ENCODE results near the gene PLXNC1.
A peak's percentile ranks its signal among the peaks of the same experiment; 100 is the strongest.

The PLXNC1 gene

DNA sequence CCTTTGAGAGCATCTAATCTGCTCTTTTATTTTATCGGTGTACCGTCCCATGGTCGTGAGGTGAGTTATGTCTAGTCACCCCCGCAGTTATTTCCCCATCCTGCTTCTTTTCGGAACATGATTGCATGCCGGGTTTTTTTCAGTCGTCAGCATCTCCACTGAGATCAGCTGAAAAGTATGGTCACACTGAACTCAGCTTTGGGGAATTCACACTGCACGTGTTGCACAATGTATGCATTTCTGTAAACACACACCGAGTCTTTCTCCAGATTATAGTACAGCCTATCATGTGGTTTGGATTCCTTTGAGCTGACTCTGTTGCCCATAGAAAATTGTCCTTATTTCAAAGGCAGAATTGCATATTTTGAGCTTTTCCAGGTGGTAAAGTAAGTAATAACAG is 24.6 kb downstream of the PLXNC1 start:
- H3K4me3 Mint-ChIP-seq: peak overlapping the region; percentile 2
- peaks cover 65% of the 10 kb centered on the region for H3K4me1 Mint-ChIP-seq (ENCODE audit: low read depth)
- peaks cover 11% of the 10 kb centered on the region for H3K9me3 Mint-ChIP-seq
- intact Hi-C loops (cut with micrococcal nuclease): no loop called here
- peak overlapping the region; percentile 77 for H3K27ac Mint-ChIP-seq
- H3K36me3 Mint-ChIP-seq (ENCODE audit: low read depth): peaks cover 12% of the 10 kb centered on the region
- H3K27me3 Mint-ChIP-seq: no peaks in the 10 kb centered on the region

DNA sequence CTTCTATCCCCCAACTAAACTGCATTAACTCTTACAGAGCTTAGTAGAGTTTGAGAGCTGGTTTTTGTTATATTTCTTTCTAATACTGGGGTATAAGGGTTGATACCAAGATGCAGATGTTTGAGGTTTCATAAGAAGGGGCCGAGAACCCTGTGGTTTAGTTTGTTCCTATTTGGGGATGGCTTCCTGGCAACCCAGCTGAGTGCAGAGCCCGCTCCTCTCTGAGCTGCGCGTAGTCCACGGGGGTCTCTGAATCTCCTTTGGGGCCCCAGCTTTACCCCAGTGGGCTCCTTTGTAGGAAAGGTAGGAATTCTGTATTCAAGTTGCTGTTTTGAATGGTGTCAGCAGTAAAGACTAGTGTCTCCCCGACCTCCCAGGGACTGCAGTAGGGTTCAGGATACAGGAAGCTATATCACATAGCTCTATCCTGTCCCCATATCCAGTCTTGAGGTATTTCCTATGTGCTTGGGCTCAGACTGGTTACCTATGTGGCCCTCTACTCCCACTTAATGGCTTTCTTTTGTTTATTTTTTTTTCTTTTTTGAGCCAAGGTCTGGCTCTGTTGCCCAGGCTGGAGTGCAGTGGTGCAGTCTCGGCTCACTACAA is 25.4 kb downstream of the PLXNC1 start:
- Mint-ChIP-seq H3K36me3 (ENCODE audit: low read depth) (peaks cover 17% of the 10 kb centered on the region), H3K27ac (peak overlapping the region; percentile 77), H3K9me3 (peaks cover 19% of the 10 kb centered on the region), H3K4me3 (no peak overlapping the region), H3K27me3 (no peaks in the 10 kb centered on the region), H3K4me1 (ENCODE audit: low read depth) (peaks cover 57% of the 10 kb centered on the region)
- intact Hi-C loops (cut with micrococcal nuclease): no loop called here

- H3K4me3 Mint-ChIP-seq: no peak overlapping the region
- H3K27ac Mint-ChIP-seq: peak overlapping the region; percentile 77
- peaks cover 17% of the 10 kb centered on the region for H3K36me3 Mint-ChIP-seq (ENCODE audit: low read depth)
- H3K9me3 Mint-ChIP-seq: peaks cover 19% of the 10 kb centered on the region
- intact Hi-C loops (cut with micrococcal nuclease): no loop called here
- no peaks in the 10 kb centered on the region for H3K27me3 Mint-ChIP-seq
- peaks cover 57% of the 10 kb centered on the region for H3K4me1 Mint-ChIP-seq (ENCODE audit: low read depth)
These were observed 26.2 kb downstream of the PLXNC1 start for GRCh38 chr12:94174576-94174975.

DNA sequence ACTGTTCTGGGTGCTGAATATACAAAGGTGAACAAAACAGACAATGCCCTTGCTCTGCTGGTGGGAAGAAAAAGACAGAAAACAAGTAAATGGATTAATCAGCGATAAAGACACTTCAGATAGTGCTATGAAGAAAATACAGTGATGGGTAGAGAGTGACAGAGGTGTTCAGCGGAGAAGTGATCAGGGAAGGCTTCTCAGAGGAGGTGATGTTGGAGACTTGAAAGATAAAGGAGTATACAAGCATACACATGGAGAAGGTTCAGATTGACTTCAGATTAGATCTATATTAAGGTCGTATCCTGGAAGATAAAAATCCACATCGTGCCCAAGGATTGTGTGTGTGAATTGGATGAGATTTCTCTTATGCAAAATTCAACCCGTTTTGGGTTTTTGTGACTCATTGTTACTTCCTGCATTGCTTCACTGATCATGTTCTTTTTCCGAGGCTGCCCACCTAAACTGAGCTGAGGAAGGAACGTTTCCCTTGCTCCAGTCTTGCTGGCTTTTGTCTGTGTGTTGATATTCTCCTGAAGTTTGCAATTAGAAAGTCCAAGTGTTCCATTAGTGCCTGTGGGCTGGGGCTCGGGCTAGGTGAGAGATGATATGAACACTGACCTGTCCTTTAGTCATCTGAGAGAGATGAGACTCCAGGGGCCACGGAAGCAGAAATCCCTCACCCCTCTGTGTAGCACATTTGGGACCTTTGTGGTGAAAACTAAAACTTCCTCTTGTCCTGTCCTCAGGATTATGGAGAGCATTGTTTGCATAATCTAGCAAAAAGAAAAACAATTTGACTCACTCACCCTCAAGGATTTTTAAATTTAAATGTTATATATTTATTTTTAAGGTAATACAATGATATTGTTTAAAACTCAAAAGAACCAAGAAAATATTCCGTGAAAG is 27.6 kb downstream of the PLXNC1 start:
- Mint-ChIP-seq H3K9me3 (peaks cover 27% of the 10 kb centered on the region), H3K36me3 (ENCODE audit: low read depth) (peaks cover 12% of the 10 kb centered on the region), H3K4me3 (no peak overlapping the region), H3K27ac (no peak overlapping the region), H3K4me1 (ENCODE audit: low read depth) (peaks cover 60% of the 10 kb centered on the region), H3K27me3 (no peaks in the 10 kb centered on the region)
- intact Hi-C loops (cut with micrococcal nuclease): no loop called here

GRCh38 chr12:94178054-94178453 is 29.7 kb downstream of the PLXNC1 start:
- Mint-ChIP-seq H3K36me3 (ENCODE audit: low read depth) (peaks cover 12% of the 10 kb centered on the region), H3K27ac (no peak overlapping the region), H3K27me3 (peaks cover 2% of the 10 kb centered on the region), H3K4me3 (no peak overlapping the region), H3K4me1 (ENCODE audit: low read depth) (peaks cover 47% of the 10 kb centered on the region), H3K9me3 (peaks cover 27% of the 10 kb centered on the region)
- intact Hi-C loops (cut with micrococcal nuclease): no loop called here

DNA sequence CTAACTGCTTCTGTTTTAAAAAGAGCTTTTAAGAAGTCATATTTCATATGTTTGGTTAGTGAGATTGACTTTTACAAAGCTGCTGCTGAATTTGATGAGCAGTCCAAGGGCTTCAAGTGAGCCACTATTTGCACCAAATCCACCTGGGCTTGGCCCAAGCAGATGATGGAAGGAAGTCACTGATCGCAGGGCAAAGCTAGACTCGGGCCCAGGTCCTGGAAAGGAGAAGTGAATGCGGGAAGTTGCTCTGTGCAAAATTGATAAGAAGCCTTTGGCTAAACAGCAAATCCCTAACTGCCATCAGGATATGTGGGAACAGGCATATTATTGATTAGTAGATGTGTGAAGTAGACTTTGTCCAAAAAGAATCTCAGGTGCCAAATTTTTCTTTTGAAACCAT is 30.5 kb downstream of the PLXNC1 start:
- H3K4me3 Mint-ChIP-seq: no peak overlapping the region
- H3K27me3 Mint-ChIP-seq: peaks cover 2% of the 10 kb centered on the region
- H3K27ac Mint-ChIP-seq: no peak overlapping the region
- H3K9me3 Mint-ChIP-seq: peaks cover 27% of the 10 kb centered on the region
- intact Hi-C loops (cut with micrococcal nuclease): no loop called here
- peaks cover 12% of the 10 kb centered on the region for H3K36me3 Mint-ChIP-seq (ENCODE audit: low read depth)
- H3K4me1 Mint-ChIP-seq (ENCODE audit: low read depth): peaks cover 38% of the 10 kb centered on the region

DNA sequence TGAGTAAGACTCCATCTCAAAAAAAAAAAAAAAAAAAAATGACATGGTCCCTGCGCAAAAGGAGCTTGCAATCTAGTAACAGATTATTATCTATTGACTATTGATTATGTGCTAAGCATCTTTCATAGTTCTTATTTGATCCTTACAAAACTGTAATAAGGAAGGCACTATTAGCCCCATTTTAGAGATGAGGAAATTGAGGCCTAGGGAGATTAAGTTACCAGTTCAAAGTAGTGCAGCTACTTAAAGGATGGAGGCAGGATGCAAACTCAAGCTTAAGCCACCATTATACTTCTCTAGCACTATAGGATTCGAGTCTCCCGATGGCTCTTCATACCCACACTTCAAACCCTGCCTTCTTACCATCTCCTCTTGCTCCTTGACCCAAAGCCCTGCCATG is 31.3 kb downstream of the PLXNC1 start:
- Mint-ChIP-seq H3K27ac (no peak overlapping the region), H3K9me3 (peaks cover 27% of the 10 kb centered on the region), H3K4me1 (ENCODE audit: low read depth) (peaks cover 30% of the 10 kb centered on the region), H3K36me3 (ENCODE audit: low read depth) (peaks cover 12% of the 10 kb centered on the region), H3K27me3 (peaks cover 2% of the 10 kb centered on the region), H3K4me3 (no peak overlapping the region)
- intact Hi-C loops (cut with micrococcal nuclease): no loop called here

GRCh38 chr12:94180558-94181296 is 32.4 kb downstream of the PLXNC1 start:
- H3K27me3 Mint-ChIP-seq: peaks cover 2% of the 10 kb centered on the region
- peaks cover 12% of the 10 kb centered on the region for H3K36me3 Mint-ChIP-seq (ENCODE audit: low read depth)
- intact Hi-C loops (cut with micrococcal nuclease): no loop called here
- H3K27ac Mint-ChIP-seq: no peak overlapping the region
- peaks cover 20% of the 10 kb centered on the region for H3K4me1 Mint-ChIP-seq (ENCODE audit: low read depth)
- peaks cover 27% of the 10 kb centered on the region for H3K9me3 Mint-ChIP-seq
- no peak overlapping the region for H3K4me3 Mint-ChIP-seq

DNA sequence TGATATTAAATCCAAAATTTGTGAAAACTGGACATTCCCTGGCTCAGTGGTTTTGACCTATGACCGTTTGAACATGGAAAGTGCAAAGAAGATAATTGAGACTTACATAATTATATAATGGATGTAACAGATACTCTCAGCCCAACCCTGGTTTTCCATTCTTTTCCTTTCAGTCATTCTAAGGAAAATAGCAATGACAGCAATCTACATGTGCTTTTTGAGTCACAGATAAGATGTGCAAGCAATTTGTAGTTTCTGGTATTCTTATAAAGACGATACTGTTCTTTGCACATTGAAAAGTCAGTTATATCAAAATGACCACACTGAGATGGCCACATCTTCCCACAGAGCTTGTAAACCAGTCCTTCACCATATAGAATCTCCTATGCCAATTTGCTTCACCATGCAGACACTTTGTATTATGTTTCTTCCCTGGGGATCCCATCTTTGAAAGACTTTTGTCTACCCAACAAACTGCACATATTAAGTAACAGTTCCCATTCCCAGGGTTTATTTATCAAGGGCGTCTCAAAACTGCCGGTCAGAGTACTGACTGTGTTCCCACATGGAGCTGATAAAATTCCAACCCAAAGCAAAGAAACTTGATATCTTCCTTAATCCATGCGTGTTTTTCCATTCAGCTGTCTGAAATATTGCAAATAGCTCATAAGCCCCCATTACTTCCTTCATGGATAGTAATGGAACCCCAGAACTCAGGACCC is 34.8 kb downstream of the PLXNC1 start:
- no peak overlapping the region for H3K27ac Mint-ChIP-seq
- H3K36me3 Mint-ChIP-seq (ENCODE audit: low read depth): peaks cover 3% of the 10 kb centered on the region
- peaks cover 13% of the 10 kb centered on the region for H3K4me1 Mint-ChIP-seq (ENCODE audit: low read depth)
- intact Hi-C loops (cut with micrococcal nuclease): no loop called here
- H3K4me3 Mint-ChIP-seq: no peak overlapping the region
- H3K27me3 Mint-ChIP-seq: peaks cover 2% of the 10 kb centered on the region
- H3K9me3 Mint-ChIP-seq: peaks cover 14% of the 10 kb centered on the region

- Mint-ChIP-seq H3K27me3 (peaks cover 2% of the 10 kb centered on the region), H3K27ac (no peak overlapping the region), H3K4me1 (ENCODE audit: low read depth) (peaks cover 13% of the 10 kb centered on the region), H3K9me3 (peaks cover 8% of the 10 kb centered on the region), H3K36me3 (ENCODE audit: low read depth) (no peaks in the 10 kb centered on the region), H3K4me3 (no peak overlapping the region)
- intact Hi-C loops (cut with micrococcal nuclease): no loop called here
These were observed 35.5 kb downstream of the PLXNC1 start for GRCh38 chr12:94183708-94184379.

GRCh38 chr12:94184995-94185719 is 36.8 kb downstream of the PLXNC1 start:
- Mint-ChIP-seq H3K27me3 (peaks cover 2% of the 10 kb centered on the region), H3K27ac (no peak overlapping the region), H3K4me3 (no peak overlapping the region), H3K4me1 (ENCODE audit: low read depth) (peaks cover 9% of the 10 kb centered on the region), H3K36me3 (ENCODE audit: low read depth) (no peaks in the 10 kb centered on the region), H3K9me3 (peaks cover 3% of the 10 kb centered on the region)
- intact Hi-C loops (cut with micrococcal nuclease): no loop called here

DNA sequence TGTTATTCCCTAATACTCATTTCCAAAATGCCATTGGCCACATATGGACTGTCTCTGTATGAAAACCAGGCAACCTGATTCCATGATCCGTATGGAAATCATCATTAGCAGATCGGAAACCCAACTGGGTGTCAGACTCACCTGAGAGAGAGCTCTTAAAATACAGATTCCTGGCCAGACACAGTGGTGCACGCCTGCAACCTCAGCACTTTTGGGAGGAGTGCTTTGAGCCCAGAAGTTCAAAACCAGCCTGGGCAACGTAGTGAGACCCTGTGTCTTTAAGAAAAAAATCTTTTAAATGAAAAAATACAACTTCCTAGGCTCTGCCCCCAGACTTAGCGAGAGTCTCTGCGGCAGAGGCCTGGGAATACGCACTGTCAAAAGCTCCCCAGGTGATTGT is 37.4 kb downstream of the PLXNC1 start:
- H3K27me3 Mint-ChIP-seq: peaks cover 2% of the 10 kb centered on the region
- peaks cover 2% of the 10 kb centered on the region for H3K4me1 Mint-ChIP-seq (ENCODE audit: low read depth)

More for the DNA sequence above, 37.4 kb downstream of the PLXNC1 start:
- H3K27ac Mint-ChIP-seq: no peak overlapping the region
- intact Hi-C loops (cut with micrococcal nuclease): no loop called here
- no peaks in the 10 kb centered on the region for H3K36me3 Mint-ChIP-seq (ENCODE audit: low read depth)
- H3K4me3 Mint-ChIP-seq: no peak overlapping the region
- H3K9me3 Mint-ChIP-seq: no peaks in the 10 kb centered on the region
